Endothelial cell of umbilical vein (primary cell): ENCODE measurements around the gene PRRT4. TPM values are rescaled to one million over a fixed set of nuclear protein-coding genes. Genes with fewer than 3 reads are reported as not detected.

Experiments used
- BruUV-seq: library from RNA; stranded (reverse); fragments of 400-500 nt; replicated peaks from 2 replicates; lab custom pipeline; 2021; lab: Mats Ljungman, UMichigan
- CTCF ChIA-PET: fragments of 300-600, 350-600 bp; sonication (Branson Sonifier 250); formaldehyde crosslinking; loops from one replicate; lab custom pipeline; 2021; ENCODE audit warnings: antibody characterized with exemption, inconsistent platforms; lab: Charles Lee
- POLR2A ChIA-PET: fragments of 300-600, 350-600 bp; sonication (Branson Sonifier 250); formaldehyde crosslinking; loops from one replicate; lab custom pipeline; 2021; ENCODE audit warnings: antibody characterized with exemption, inconsistent platforms; lab: Charles Lee
- DNase-seq: peaks from one replicate; pipeline ENCODE4 v3.0.0-alpha.2; 2011; ENCODE audit warnings: low read depth, low spot score
- FAIRE-seq: peaks from 2 replicates; lab custom pipeline; 2011; peaks lifted over from hg19 to GRCh38; lab: Jason Lieb, UNC
- H2AFZ ChIP-seq: 2 replicates; pipeline ENCODE4 v1.6.0; 2012; ENCODE audit warnings: low read depth, low read length, control low read depth, inconsistent platforms
- H3K27ac ChIP-seq: 2 replicates; pipeline ENCODE4 v1.5.1; 2011; ENCODE audit warnings: low read depth, mild to moderate bottlenecking, control low read depth, low read length, moderate library complexity; ENCODE audit not compliant: insufficient read depth
- H3K27me3 ChIP-seq, 2 experiments: 2 replicates each; pipeline versions ENCODE4 v1.6.0 to v1.6.1; 2011; ENCODE audit warnings: low read length in 2 of 2, mixed read lengths in 1 of 2; ENCODE audit not compliant: control insufficient read depth in 2 of 2, insufficient read depth in 2 of 2
- H3K36me3 ChIP-seq, 2 experiments: 2 replicates in 1 of 2; 3 replicates in 1 of 2; pipeline ENCODE4 v1.5.1; 2011; ENCODE audit warnings: low read length in 2 of 2, mild to moderate bottlenecking in 1 of 2, moderate library complexity in 1 of 2; ENCODE audit not compliant: control insufficient read depth in 2 of 2, insufficient read depth in 2 of 2; ENCODE audit errors: extremely low read depth in 1 of 2
- H3K4me1 ChIP-seq: 3 replicates; pipeline ENCODE4 v1.5.1; 2011; ENCODE audit warnings: mild to moderate bottlenecking, low read length; ENCODE audit not compliant: control insufficient read depth, insufficient read depth; ENCODE audit errors: extremely low read depth
- H3K4me2 ChIP-seq: 2 replicates; pipeline ENCODE4 v1.6.1; 2011; ENCODE audit warnings: low read length, control low read depth, mixed read lengths; ENCODE audit not compliant: insufficient read depth
- H3K4me3 ChIP-seq, 3 experiments: fragments of 200-600 bp in 1 of 3; sonication (generic), shearing (Covaris generic) in 1 of 3; replicated peaks in 1 of 3; 2 replicates each; pipeline ENCODE4 v1.5.1; 2011 to 2016; ENCODE audit warnings: control low read depth in 3 of 3, low read length in 3 of 3, mild to moderate bottlenecking in 2 of 3, inconsistent platforms in 1 of 3, low read depth in 1 of 3, moderate library complexity in 1 of 3; ENCODE audit not compliant: insufficient read depth in 1 of 3
- H3K79me2 ChIP-seq: 2 replicates; pipeline ENCODE4 v1.6.0; 2012; ENCODE audit warnings: low read length, inconsistent platforms; ENCODE audit not compliant: control insufficient read depth, insufficient read depth
- H3K9ac ChIP-seq: replicated peaks from 2 replicates; pipeline ENCODE3; 2011; ENCODE audit warnings: low read length, control low read depth; ENCODE audit not compliant: insufficient read depth; ENCODE audit errors: extremely low read depth
- H3K9me1 ChIP-seq: replicated peaks from 3 replicates; pipeline ENCODE4 v1.6.0; 2011; ENCODE audit warnings: mild to moderate bottlenecking, low read length; ENCODE audit not compliant: control insufficient read depth, insufficient read depth; ENCODE audit errors: extremely low read depth
- H3K9me3 ChIP-seq: replicated peaks from 2 replicates; pipeline ENCODE4 v1.5.1; 2012; ENCODE audit warnings: low read length, inconsistent platforms; ENCODE audit not compliant: control insufficient read depth, insufficient read depth
- H4K20me1 ChIP-seq: replicated peaks from 2 replicates; pipeline ENCODE3; 2011; ENCODE audit warnings: mild to moderate bottlenecking, low read length; ENCODE audit not compliant: control insufficient read depth, insufficient read depth; ENCODE audit errors: extremely low read depth
- EZH2 ChIP-seq: IDR thresholded peaks from 2 replicates; pipeline ENCODE4 v1.6.1; 2012; ENCODE audit warnings: borderline replicate concordance, low read depth, mild to moderate bottlenecking, moderate library complexity, low read length, inconsistent platforms; ENCODE audit not compliant: severe bottlenecking
- FOS ChIP-seq: IDR thresholded peaks from 2 replicates; pipeline ENCODE4 v1.6.1; 2011; ENCODE audit warnings: mild to moderate bottlenecking, low read length, moderate library complexity, borderline replicate concordance; ENCODE audit not compliant: insufficient read depth
- GATA2 ChIP-seq: IDR thresholded peaks from 2 replicates; pipeline ENCODE4 v1.7.0; 2011; ENCODE audit warnings: low read depth, mild to moderate bottlenecking, moderate library complexity, mixed read lengths, low read length; ENCODE audit not compliant: insufficient read length, insufficient read depth
- JUN ChIP-seq: IDR thresholded peaks from 2 replicates; pipeline ENCODE4 v1.6.1; 2011; ENCODE audit warnings: borderline replicate concordance, low read depth; ENCODE audit not compliant: insufficient read length, insufficient read depth
- MYC ChIP-seq: IDR thresholded peaks from one replicate; pipeline ENCODE4 v1.6.1; 2011; ENCODE audit warnings: mild to moderate bottlenecking, low read depth, low read length
- POLR2A ChIP-seq: IDR thresholded peaks from 2 replicates; pipeline ENCODE4 v1.6.1; 2012; ENCODE audit warnings: low read depth, mild to moderate bottlenecking, control low read depth, low read length
- POLR2AphosphoS5 ChIP-seq: IDR thresholded peaks from 2 replicates; pipeline ENCODE4 v1.6.1; 2012; ENCODE audit warnings: low read depth, mild to moderate bottlenecking, control low read depth, low read length, moderate library complexity; ENCODE audit not compliant: insufficient read depth
- dilution Hi-C: fragments of 300-500 bp; cut with MboI; formaldehyde crosslinking; loops from one replicate; pipeline ENCODE4 v1.15.0; 2019; ENCODE audit warnings: low sequenced_read_pairs; ENCODE audit not compliant: extremely low pct_ligation_motif_present
- intact Hi-C: fragments of 100-400 bp; cut with micrococcal nuclease; formaldehyde crosslinking; loops from one replicate; pipeline ENCODE4 v1.10.0; 2022
- polyA plus RNA-seq, 4 experiments: library from polyadenylated mRNA; depleted of rRNA in 3 of 4; stranded (reverse) in 3 of 4; unstranded in 1 of 4; fragments of >200 nt; gene quantifications; 2 replicates each; pipeline versions ENCODE4 v1.2.1 to v1.2.3, GENCODE V29; 2011 to 2012; ENCODE audit warnings: missing spikeins in 1 of 4
- total RNA-seq: library from RNA; stranded (reverse); gene quantifications from 2 replicates; pipeline ENCODE4 v1.2.3, GENCODE V29; 2021
- TF ChIP-seq, protein P1 (sequence below): IDR thresholded peaks from 2 replicates; pipeline ENCODE4 v1.6.1; 2011; ENCODE audit not compliant: insufficient read depth, insufficient read length
- TF ChIP-seq, protein P2 (sequence below), 2 donors: IDR thresholded peaks; 1 replicate in 1 of 2; 2 replicates in 1 of 2; pipeline ENCODE4 v1.5.1; 2011; ENCODE audit warnings: low read length in 2 of 2, mild to moderate bottlenecking in 2 of 2, moderate library complexity in 2 of 2, control low read depth in 1 of 2, inconsistent platforms in 1 of 2, low read depth in 1 of 2; ENCODE audit not compliant: insufficient read depth in 1 of 2; ENCODE audit errors: extremely low read depth in 1 of 2

PRRT4 gene
- total and polyA plus RNA-seq, 2 donors (not counting 3 experiments of a cell fraction or from before 2014, with no cell fraction given): 0.03 TPM; not detected in 1

DNA sequence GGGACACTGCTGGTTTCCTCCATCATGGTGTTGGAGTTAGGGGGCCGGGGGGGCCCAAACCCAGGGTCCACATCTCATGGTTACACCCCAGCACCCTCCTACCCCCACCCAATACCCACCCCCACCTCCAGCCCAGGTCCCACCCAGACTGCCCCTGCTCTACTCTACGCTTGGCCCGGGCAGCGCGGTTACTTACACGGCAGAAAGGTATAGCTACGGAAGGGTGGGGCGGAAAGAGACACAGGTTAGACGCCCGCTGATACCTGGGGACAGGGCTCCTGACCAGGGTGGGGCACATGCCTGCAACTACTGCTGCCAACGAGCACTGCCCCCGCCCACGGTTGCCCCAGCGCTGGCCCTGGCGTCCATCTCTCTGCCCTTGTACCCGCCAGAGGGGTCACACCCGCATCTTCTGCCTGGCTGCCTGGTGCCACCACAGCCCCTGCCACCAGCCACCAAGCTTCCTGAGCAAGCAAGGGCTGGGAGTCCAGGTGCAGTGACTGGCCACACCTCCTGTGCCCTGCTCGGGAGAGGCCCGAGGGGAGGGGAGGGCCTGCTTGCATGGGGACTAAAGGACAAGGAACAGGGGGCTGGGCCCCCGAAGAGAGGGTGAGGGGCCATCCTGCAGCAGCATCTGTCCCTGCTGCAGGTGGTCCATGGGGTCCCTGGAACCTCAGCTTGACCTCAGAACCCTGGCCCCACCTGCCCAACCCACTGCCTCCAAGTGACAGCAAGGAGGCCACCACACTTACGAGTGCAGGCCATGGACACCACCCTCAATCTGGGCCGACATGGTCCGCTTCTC lies 32.2 kb upstream of the PRRT4 start:
- H3K27me3 ChIP-seq: peaks cover 0 to 3% of the 10 kb centered on the region in 2 experiments
- POLR2A ChIA-PET: no interaction called here
- intact Hi-C loops: no loop called here
- no peaks in the 10 kb centered on the region for H3K79me2 ChIP-seq
- dilution Hi-C loops: no loop called here
- H3K9me1 ChIP-seq: no peaks in the 10 kb centered on the region
- no peak overlapping the region for H3K4me3 ChIP-seq
- H3K36me3 ChIP-seq: peaks cover 5 to 45% of the 10 kb centered on the region in 2 experiments
- FAIRE-seq: no peak
- TF ChIP-seq EZH2 (no peak), JUN (no peak), MYC (no peak), POLR2AphosphoS5 (no peak), FOS (no peak), GATA2 (no peak), POLR2A (no peak)
- TF ChIP-seq, protein P1, sequence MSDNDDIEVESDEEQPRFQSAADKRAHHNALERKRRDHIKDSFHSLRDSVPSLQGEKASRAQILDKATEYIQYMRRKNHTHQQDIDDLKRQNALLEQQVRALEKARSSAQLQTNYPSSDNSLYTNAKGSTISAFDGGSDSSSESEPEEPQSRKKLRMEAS: no peak
- TF ChIP-seq, protein P2, sequence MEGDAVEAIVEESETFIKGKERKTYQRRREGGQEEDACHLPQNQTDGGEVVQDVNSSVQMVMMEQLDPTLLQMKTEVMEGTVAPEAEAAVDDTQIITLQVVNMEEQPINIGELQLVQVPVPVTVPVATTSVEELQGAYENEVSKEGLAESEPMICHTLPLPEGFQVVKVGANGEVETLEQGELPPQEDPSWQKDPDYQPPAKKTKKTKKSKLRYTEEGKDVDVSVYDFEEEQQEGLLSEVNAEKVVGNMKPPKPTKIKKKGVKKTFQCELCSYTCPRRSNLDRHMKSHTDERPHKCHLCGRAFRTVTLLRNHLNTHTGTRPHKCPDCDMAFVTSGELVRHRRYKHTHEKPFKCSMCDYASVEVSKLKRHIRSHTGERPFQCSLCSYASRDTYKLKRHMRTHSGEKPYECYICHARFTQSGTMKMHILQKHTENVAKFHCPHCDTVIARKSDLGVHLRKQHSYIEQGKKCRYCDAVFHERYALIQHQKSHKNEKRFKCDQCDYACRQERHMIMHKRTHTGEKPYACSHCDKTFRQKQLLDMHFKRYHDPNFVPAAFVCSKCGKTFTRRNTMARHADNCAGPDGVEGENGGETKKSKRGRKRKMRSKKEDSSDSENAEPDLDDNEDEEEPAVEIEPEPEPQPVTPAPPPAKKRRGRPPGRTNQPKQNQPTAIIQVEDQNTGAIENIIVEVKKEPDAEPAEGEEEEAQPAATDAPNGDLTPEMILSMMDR (IDR thresholded peaks at IDR 0.05; ENCODE audit: extremely low read depth in 1 of 2, insufficient read depth in 1 of 2, low read depth in 1 of 2, low read length in 2 of 2): no peak
- H3K4me2 ChIP-seq: no peak overlapping the region
- no peaks in the 10 kb centered on the region for H4K20me1 ChIP-seq
- no peak overlapping the region for H3K9ac ChIP-seq
- H3K4me1 ChIP-seq: no peaks in the 10 kb centered on the region
- CTCF ChIA-PET: interaction anchor here (20.6 kb wide), 1 partner anchor 42 kb away, joined by 778 read pairs; the partner anchor contains the start of gene RBM28
- H2AFZ ChIP-seq: no peak overlapping the region
- BruUV-seq: no TSS peak
- H3K27ac ChIP-seq: no peak overlapping the region
- DNase-seq: no peak
- H3K9me3 ChIP-seq: no peaks in the 10 kb centered on the region
